Stimulated activated CD8-positive, alpha-beta memory T cell treated with anti-CD3 and anti-CD28 coated beads, Interleukin-12 subunit alpha, Interleukin-12 subunit beta, amount 100 ng/mL, for 4 hours (primary cell): ENCODE results near the gene SIGLEC11.
A peak's percentile ranks its signal among the peaks of the same experiment; 100 is the strongest.
"Not testable (repeated sequence)": the region's sequence is repeated elsewhere in the genome, so short reads cannot be mapped to it uniquely, and the experiment has no call there.

Source experiments
- DNase-seq: peaks from one replicate; pipeline ENCODE4 v3.0.0-alpha.2; 2020; ENCODE audit warnings: low read depth

SIGLEC11 gene

GRCh38 chr19:49950956-49951526, 9.9 kb downstream of the SIGLEC11 start:
- no peak for DNase-seq

GRCh38 chr19:49950590-49950948, 10.4 kb downstream of the SIGLEC11 start:
- no peak for DNase-seq

- no peak for DNase-seq
These were observed 11.0 kb downstream of the SIGLEC11 start for GRCh38 chr19:49949742-49950589.

- no peak for DNase-seq
These were observed 14.6 kb downstream of the SIGLEC11 start for GRCh38 chr19:49946415-49946814.

- not testable (repeated sequence) for DNase-seq
These were observed 16.4 kb downstream of the SIGLEC11 start for GRCh38 chr19:49944567-49944966.

- DNase-seq: no peak
These were observed 20.5 kb downstream of the SIGLEC11 start for GRCh38 chr19:49940482-49940791.

GRCh38 chr19:49939721-49940481, 21.1 kb downstream of the SIGLEC11 start:
- no peak for DNase-seq

GRCh38 chr19:49938662-49939061, 22.3 kb downstream of the SIGLEC11 start:
- no peak for DNase-seq

GRCh38 chr19:49937750-49938381, 23.1 kb downstream of the SIGLEC11 start:
- peak; percentile 61 for DNase-seq

GRCh38 chr19:49936549-49936948, 24.4 kb downstream of the SIGLEC11 start:
- no peak for DNase-seq

GRCh38 chr19:49933643-49934042, 27.3 kb downstream of the SIGLEC11 start:
- DNase-seq: no peak

- DNase-seq: peak; percentile 17
These were observed 28.2 kb downstream of the SIGLEC11 start for GRCh38 chr19:49932731-49933131.

GRCh38 chr19:49932041-49932451, 28.9 kb downstream of the SIGLEC11 start:
- no peak for DNase-seq

- DNase-seq: no peak
These were observed 29.5 kb downstream of the SIGLEC11 start for GRCh38 chr19:49931293-49932040.

- no peak for DNase-seq
These were observed 30.4 kb downstream of the SIGLEC11 start for GRCh38 chr19:49930483-49931011.

- DNase-seq: peak; percentile 79
These were observed 31.1 kb downstream of the SIGLEC11 start for GRCh38 chr19:49929611-49930482.

GRCh38 chr19:49929121-49929610, 31.8 kb downstream of the SIGLEC11 start, which contains the start of the genes ATF5 and NUP62:
TSS of gene ATF5 (plus strand) at chr19:49929205. CDS start at chr19:49930851, 1,646 bp downstream.
TSS of gene NUP62 (minus strand) at chr19:49929504. CDS start at chr19:49909807, 19,697 bp downstream.
- DNase-seq: peak; percentile 84

GRCh38 chr19:49927526-49928264, 33.3 kb downstream of the SIGLEC11 start:
- DNase-seq: no peak

GRCh38 chr19:49926515-49926914, 34.5 kb downstream of the SIGLEC11 start:
- no peak for DNase-seq
